ENCODE measurements around the gene HDAC4.

HDAC4 gene

DNA sequence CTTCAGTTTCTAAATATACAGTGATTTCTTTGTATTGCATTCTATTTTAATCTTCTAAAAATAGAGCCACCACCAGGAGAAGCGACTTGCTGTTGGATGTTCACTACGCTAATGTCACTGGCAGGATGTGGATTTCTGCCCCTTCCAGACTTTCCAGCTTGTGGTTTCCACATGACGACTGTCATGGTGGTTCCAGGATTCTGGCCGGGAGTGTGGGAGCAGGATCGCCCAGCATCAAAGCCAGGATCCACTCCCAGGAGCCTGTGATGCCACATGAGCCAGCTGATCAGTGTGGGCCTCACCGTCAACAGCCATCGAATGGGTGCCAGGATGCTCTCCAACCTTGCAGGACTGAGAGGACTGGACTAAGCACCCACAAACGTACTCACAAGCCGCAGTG lies 148.8 kb downstream of the HDAC4 start:
- Histone ChIP-seq H3K27me3 (ENCODE audit: insufficient read depth, low read length) (peaks cover 6% of the 10 kb centered on the region), H3K36me3 (ENCODE audit: insufficient read depth, low read length) (no peaks in the 10 kb centered on the region), H3F3A (ENCODE audit: insufficient read depth, low read length) (no peaks in the 10 kb centered on the region), H4K20me1 (ENCODE audit: insufficient read depth, low read length) (no peaks in the 10 kb centered on the region), H3K9me3 (ENCODE audit: low read length) (0 out of 2 replicates have a peak, but pooled peaks cover 1% of the 10 kb centered on the region), H3K27ac (ENCODE audit: low read depth, low read length, poor library complexity, severe bottlenecking) (no peak overlapping the region), H3K4me2 (ENCODE audit: low read length) (no peak overlapping the region), H2AFZ (ENCODE audit: low read length) (no peak overlapping the region), H3K79me2 (ENCODE audit: insufficient read depth, low read length) (no peaks in the 10 kb centered on the region), H3K9me2 (ENCODE audit: low read depth, low read length) (no peaks in the 10 kb centered on the region), H3K9ac (ENCODE audit: low read length) (no peak overlapping the region), H3K4me3 (ENCODE audit: low read depth, low read length, poor library complexity, severe bottlenecking) (no peak overlapping the region), H3K4me1 (ENCODE audit: insufficient read depth, low read length, severe bottlenecking) (peaks cover 11% of the 10 kb centered on the region)
- TF ChIP-seq EZH2 (IDR thresholded peaks at IDR 0.05; ENCODE audit: borderline replicate concordance, low read length) (no peak), CTCF (IDR thresholded peaks at IDR 0.05; ENCODE audit: low read length) (no peak)

DNA sequence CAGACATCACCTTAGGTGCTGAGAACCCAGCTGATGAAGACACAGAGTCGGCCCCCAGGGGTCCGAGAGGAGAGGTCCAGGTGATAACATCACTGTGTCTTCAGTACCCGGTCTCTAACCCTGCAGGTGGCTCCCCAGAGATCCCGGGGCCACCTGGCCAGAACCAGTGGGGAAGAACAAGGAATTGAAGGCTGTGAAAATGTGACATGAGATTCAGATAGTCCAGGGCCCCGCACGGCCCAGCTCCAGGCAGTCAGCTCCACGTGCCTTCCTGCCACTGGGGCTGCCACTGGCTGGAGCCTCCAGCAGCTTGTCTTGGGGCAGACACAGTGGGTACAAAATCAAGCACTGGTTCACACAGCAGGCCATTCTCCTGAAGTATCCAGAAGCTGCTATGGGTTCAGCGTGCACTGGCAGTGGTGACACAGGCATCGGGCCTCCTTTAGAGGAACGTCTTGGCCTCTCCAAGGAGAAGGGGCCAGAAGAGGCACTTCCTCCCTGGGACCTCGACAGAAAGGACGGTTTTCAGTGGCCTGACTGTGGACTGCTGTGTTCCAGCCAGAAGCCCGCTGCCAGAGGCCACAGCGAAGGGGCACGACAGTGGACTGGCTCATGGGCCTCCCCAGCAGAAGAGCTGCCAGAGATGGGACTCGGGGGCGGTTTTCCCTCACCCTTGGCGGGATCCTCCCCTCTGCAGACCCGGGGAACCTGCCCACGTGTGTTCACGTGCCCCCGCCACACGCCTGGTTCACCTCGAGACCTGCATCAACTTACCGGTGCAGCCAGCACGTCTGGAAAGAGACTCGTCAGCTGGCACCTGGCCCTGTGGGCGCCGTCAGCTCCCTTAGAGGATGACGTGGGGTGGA lies 150.4 kb downstream of the HDAC4 start:
- Histone ChIP-seq H2AFZ (ENCODE audit: low read length) (no peak overlapping the region), H3K9ac (ENCODE audit: low read length) (no peak overlapping the region), H4K20me1 (ENCODE audit: insufficient read depth, low read length) (no peaks in the 10 kb centered on the region), H3K9me2 (ENCODE audit: low read depth, low read length) (no peaks in the 10 kb centered on the region), H3K9me3 (ENCODE audit: low read length) (no peaks in the 10 kb centered on the region), H3K27ac (ENCODE audit: low read depth, low read length, poor library complexity, severe bottlenecking) (no peak overlapping the region), H3K36me3 (ENCODE audit: insufficient read depth, low read length) (no peaks in the 10 kb centered on the region), H3K4me1 (ENCODE audit: insufficient read depth, low read length, severe bottlenecking) (peaks cover 11% of the 10 kb centered on the region), H3K4me3 (ENCODE audit: low read depth, low read length, poor library complexity, severe bottlenecking) (no peak overlapping the region), H3K4me2 (ENCODE audit: low read length) (no peak overlapping the region), H3K27me3 (ENCODE audit: insufficient read depth, low read length) (0 out of 2 replicates have a peak, but pooled peaks cover 3% of the 10 kb centered on the region), H3F3A (ENCODE audit: insufficient read depth, low read length) (no peaks in the 10 kb centered on the region), H3K79me2 (ENCODE audit: insufficient read depth, low read length) (no peaks in the 10 kb centered on the region)
- TF ChIP-seq EZH2 (IDR thresholded peaks at IDR 0.05; ENCODE audit: borderline replicate concordance, low read length) (no peak), CTCF (IDR thresholded peaks at IDR 0.05; ENCODE audit: low read length) (no peak)

GRCh38 chr2:239249776-239250175 lies 151.0 kb downstream of the HDAC4 start:
- H3K27ac ChIP-seq (ENCODE audit: low read depth, low read length, poor library complexity, severe bottlenecking): no peak overlapping the region
- no peaks in the 10 kb centered on the region for H3K79me2 ChIP-seq (ENCODE audit: insufficient read depth, low read length)
- peaks cover 11% of the 10 kb centered on the region for H3K4me1 ChIP-seq (ENCODE audit: insufficient read depth, low read length, severe bottlenecking)
- no peak for TF ChIP-seq EZH2 (IDR thresholded peaks at IDR 0.05; ENCODE audit: borderline replicate concordance, low read length)
- no peaks in the 10 kb centered on the region for H3F3A ChIP-seq (ENCODE audit: insufficient read depth, low read length)
- no peaks in the 10 kb centered on the region for H3K9me3 ChIP-seq (ENCODE audit: low read length)
- H3K27me3 ChIP-seq (ENCODE audit: insufficient read depth, low read length): 0 out of 2 replicates have a peak, but pooled peaks cover 3% of the 10 kb centered on the region
- no peak overlapping the region for H2AFZ ChIP-seq (ENCODE audit: low read length)
- H3K9ac ChIP-seq (ENCODE audit: low read length): no peak overlapping the region
- H3K4me2 ChIP-seq (ENCODE audit: low read length): no peak overlapping the region
- no peaks in the 10 kb centered on the region for H4K20me1 ChIP-seq (ENCODE audit: insufficient read depth, low read length)
- no peak overlapping the region for H3K4me3 ChIP-seq (ENCODE audit: low read depth, low read length, poor library complexity, severe bottlenecking)
- H3K36me3 ChIP-seq (ENCODE audit: insufficient read depth, low read length): no peaks in the 10 kb centered on the region
- H3K9me2 ChIP-seq (ENCODE audit: low read depth, low read length): no peaks in the 10 kb centered on the region
